SW 1271 (cell line): ENCODE measurements around the gene SEC11C.
"Not testable (repeated sequence)": the region's sequence is repeated elsewhere in the genome, so short reads cannot be mapped to it uniquely, and the experiment has no call there.

Source experiments
- DNase-seq, 2 experiments: peaks; one replicate each; lab custom pipeline; 2025; lab: John Stamatoyannopoulos, UW

The SEC11C gene

GRCh38 chr18:59139615-59140301, at the start of gene SEC11C:
Gene SEC11C (plus strand): TSS chr18:59139884. CDS start chr18:59139949, 65 bp downstream.
- peak; percentile 73 to 90 for DNase-seq

GRCh38 chr18:59090966-59091603, 48.6 kb upstream of the SEC11C start:
- DNase-seq, result no peak

DNA sequence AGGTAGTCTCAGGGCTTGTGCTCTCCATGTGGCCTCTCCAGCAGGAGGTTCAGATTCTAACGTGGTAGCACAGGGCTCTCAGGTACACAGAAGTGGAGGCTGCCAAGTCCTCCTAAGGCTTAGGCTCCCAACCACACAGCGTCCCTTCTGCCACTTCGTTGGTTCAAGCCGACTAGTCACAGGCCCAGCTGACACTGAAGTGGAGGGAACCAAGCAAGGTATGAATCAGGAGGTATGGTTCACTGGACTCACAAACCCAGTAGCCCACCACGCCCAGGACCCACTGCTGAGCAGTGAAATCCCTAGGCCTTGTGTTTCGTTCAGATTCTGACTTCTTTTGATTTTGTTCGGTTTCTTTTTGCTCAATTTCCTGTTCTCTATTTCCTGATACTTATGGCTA, 46.0 kb upstream of the SEC11C start:
- no peak for DNase-seq

DNA sequence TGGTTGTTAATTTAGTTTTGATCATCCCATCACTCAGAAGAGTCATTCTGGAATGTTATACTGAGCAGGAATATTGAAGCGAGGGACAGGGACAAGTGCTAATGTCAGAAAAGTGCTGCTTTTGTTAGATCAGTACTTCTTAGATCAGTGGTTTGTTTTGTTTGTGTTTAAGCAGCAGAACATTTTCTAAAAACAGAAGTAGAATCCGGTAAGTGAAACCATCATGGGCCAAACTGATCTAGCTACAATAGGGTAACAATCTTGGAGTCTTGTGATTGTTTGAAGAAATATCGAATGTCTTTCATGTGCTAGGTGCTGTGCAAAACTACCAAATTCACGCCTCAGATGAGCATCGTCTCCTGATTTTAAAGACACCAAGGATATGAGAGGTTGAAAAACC, 45.1 kb upstream of the SEC11C start:
- no peak for DNase-seq

DNA sequence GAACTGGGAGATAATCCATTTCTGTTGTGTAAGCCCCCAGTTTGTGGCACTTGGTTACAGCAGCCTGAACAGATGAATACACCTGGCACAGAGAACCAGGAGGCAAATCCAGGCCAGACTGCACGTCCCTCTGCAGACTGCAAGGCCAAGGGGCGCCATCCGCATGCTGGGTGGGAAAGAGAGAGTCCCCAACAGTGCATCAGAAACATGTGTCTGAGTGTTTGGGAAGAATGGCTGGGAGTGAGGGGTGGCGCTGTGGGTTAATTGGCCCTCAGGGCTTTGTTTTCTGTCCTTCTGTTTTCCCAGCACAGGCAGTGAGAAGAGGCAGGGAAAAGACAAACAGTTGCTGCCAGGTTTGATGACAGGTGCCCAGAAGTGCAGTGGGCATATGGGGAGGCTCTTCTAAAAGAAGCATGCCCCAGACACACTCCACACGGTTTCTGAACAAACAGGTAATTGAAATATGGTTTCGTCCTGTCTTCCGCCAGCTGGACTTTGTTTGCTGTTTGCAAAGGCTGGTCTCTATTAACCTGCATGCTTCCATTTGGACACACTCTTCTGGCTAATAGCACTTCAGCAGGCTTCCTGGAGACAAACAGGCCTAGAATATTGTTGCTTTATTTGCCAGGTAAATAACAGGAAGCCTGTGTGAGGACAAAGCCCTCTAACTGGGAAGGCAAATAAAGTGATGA, 43.4 kb upstream of the SEC11C start:
- DNase-seq, result no peak

DNA sequence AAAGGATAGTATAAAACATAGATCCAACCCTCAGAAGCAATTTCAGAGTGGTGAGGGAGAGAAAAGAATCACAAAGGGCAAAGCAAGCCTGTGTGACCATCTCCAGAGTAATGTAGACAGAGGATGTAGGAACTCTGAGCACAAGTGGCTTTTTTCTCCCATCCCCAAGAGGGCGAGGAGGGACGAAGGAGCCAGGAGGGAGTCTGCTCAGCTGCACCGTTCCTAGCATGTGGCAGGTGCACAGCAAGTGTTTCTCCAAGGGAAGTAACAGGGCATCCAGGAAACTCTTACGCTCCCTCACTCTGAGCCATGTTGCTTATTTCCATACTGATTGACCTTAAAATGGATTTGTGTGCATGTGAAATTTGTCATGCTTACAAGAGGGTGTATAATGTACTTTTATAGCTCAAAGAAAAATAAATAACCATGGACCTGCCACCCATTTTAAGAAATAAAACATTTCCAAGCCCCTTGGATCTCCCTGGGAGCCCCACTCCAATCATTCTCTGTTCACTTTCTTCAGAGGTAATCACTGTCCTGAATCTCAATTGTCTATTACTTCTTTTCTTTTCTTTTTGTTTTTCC, 37.8 kb upstream of the SEC11C start:
- no peak for DNase-seq

DNA sequence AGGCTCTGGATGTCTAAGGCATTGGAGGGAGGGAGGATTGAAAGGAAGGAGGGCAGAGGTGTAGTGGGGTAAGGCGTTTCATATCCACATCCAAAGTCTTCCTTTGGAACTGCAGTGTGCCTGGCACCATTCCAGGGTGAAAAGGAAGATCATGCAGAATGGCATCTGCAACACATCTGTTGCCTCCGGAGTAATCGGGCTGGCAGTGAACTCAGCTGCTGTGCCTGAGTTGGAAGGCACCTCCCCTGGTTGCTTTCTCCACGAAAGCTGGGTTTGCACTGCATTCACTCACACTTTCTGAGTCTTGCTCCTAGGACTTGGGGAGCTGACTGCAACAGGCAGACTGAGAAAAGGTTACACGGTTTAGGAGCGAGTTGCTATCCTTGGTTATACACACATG, 30.3 kb upstream of the SEC11C start:
- no peak for DNase-seq

DNA sequence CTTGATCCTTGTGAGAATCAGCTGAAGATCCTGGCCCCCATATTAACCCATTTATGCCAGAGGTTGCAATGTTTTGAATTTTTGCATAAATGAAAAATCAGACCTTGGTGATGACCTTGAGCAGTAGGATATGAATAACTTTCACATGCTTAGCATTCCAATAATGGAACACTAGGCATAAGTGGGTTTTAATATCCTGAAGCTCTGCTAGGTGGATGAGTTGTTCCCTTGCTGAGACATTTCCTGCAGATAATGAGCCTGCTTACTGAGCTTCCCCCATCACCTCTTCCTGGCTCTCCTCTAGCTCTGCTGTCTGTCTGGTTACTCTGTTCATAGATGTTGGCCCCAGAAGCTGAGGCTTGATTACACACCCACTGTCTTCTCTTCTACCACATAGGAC, 25.5 kb upstream of the SEC11C start:
- peak in 1 of 2 experiments; percentile 4 for DNase-seq

DNA sequence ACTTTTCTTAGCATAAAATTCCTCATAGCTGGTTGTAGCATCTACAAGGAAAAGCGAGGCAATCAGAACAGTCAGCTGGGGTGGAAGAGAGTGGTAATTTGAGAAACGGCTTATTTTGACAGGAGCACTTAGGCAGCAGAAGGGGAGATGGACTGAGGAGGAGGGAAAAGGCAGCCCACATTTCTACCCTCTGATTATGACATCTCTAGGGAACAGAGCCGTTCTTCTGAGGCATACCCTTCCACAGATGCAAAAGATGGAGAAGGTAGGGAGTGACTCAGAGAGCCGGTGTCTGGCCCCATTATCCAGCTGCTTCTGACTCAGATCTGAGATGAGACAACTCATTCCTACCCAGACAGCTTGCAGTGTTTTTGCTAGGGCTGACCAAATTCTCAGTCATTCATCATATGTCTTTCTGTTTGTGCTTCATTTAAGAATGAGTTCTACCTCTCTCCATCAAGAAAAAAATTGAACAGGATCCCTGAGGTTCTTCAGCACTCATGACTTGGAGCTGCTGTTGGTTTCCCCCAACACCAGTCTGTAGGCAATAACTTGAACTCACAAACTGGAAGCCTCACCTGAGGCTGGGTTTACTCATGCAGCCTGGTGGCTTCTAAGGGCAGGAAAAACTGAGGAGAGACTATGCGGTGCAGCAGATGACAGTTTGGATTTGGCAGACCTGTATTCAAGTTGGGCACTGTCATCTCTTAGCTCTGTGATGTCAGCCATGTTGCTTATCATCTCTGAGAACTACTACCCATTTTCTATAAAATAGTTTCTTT, 15.9 kb upstream of the SEC11C start:
- no peak for DNase-seq

- no peak for DNase-seq
Measured at GRCh38 chr18:59124370-59124704, 15.3 kb upstream of the SEC11C start.

- DNase-seq, result no peak
Measured at GRCh38 chr18:59127047-59127446, 12.6 kb upstream of the SEC11C start.

DNA sequence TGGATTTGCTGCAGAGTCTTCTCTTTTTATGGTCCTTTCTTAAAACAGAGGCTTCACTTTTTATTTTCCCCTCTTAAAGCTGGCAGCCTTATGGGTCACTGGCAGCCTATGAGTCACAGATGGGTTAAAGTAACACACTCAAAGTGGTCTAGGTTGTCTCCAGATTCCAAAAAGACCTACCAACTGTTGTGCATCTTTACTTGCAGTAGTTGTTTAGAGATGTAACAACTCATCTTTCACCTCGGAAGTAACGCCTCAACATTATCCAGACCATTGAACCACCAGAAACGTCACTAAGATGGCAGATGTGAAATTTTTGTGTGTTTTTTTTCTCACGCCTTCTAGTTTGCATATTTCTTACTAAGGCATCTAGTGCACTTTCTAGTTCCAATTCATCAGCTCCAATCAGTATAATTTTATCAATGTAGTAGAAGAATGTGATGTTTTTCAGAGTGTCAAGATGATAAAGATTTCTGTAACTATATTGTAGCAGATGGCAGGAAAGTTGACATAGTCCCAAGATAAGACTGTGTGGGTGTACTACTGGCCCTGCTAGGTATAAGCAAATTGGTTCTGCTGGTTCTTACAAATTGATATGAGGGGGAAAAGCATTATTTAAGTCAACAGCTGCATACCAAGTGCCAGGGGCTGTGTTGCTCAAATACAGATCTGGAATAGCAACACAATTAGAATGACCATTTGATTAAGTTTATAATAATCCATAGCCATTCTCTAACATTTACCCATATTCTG, 9.6 kb upstream of the SEC11C start:
- no peak for DNase-seq

DNA sequence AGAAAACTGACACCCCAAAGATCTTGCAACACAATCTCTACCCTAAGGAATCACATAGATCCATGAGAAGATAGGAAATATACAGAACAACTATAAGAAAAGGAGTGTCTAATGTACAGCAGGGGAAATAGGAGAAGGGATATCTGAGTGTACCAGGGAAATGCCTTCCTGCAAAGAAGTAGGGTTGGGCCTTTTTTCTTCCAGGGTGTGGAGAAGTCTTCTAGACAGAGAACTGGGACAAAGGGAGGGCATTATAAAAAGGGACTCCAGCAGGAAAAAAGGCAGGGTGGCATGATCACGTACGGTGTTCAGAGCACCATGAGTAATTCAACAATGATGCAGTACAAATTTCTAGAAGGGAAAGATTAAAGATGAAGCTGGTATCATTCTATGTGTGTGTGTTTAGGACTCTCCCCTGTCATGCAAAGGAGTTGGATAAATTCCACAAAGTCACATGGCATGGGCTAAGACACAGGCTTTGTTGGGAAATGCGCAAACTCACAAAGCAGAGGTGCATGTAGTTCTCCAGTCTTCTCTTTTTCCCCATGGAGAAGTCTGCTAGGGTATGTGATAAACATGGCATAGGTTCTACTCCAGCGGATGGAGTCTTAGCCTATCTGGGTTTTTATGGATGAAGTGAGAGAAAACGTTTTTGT, 6.7 kb upstream of the SEC11C start:
- DNase-seq, result no peak

GRCh38 chr18:59139291-59139614, 431 bp upstream of the SEC11C start:
- DNase-seq, result peak; percentile 73 to 90

GRCh38 chr18:59140302-59140885, 710 bp downstream of the SEC11C start:
- DNase-seq, result no peak

DNA sequence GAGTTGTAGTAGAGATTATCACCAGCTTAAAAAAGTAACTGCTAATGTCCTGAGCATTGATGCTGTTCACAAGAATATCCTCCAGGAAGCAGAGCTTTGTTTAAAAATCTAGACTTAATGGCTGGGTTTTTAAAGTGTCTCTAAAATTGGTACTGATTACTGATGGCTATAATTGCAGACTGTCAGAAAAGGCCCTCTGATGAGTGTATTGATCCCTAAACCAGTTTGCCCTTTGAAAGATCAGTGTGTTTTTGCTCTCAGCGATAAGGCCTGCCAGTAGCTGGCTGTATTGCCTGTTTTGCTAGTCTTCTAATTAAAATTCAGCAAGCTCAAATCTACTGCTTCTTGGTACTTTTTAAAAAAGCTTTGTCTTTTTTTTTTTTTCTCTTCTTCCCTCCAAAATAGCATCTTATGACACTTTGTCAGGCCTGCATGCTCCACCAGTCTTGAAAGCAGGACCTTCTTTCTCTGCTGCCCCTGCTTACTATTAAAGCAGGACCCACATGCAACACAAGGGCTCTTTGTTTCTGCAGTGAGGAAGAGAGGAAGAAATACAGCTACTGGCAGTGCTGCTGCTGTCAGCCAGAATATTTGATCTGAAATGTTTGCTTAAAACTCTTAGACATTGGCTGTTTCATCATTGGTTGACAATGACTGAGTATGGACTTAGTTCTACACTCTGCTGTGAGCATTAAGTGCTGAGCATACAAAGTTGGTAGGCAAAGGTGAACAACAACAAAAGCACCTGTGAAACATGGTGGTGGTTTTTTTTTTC, 1.8 kb downstream of the SEC11C start:
- DNase-seq, result no peak

DNA sequence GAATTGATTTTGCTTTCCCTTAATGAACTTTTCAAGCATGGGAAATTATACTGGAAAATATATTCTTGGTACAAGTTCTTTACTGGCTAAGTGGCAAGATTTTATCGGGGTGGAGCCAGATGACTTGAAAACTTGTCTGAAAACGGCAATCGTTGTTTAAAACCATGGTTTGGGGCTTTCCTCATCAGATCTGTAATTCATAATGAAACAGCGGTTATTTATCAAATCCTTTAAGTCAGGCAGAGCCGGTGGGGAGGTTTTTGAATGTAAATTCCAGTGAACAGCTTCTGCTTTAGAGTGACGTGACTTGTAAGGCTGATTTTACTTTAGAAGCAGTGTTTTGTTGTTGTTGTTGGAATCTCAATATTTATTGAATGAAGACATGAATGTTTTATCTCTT, 2.6 kb downstream of the SEC11C start:
- no peak for DNase-seq

- DNase-seq, result not testable (repeated sequence)
Measured at GRCh38 chr18:59142800-59143416, 3.2 kb downstream of the SEC11C start.

- DNase-seq, result no peak
Measured at GRCh38 chr18:59143441-59143840, 3.8 kb downstream of the SEC11C start.
